Measurements from ENCODE around the gene CFD.

GRCh38 chr19:827314-827709 is 32.2 kb upstream of the CFD start:
- TF ChIP-seq CTCF (IDR thresholded peaks at IDR 0.05) (no peak), POLR2A (IDR thresholded peaks at IDR 0.05) (no peak), POLR2AphosphoS5 (IDR thresholded peaks at IDR 0.05) (no peak)
